GM18873 (cell line): ENCODE results near the gene ALAS1.
"Not testable (repeated sequence)": the region's sequence is repeated elsewhere in the genome, so short reads cannot be mapped to it uniquely, and the experiment has no call there.

Experiments used
- ATAC-seq: cut with Tn5 transposase; IDR thresholded peaks from one replicate; pipeline ENCODE4 v1.9.1; 2021; ENCODE audit warnings: mild to moderate bottlenecking, moderate library complexity, moderate number of reproducible peaks; ENCODE audit not compliant: unreplicated experiment, low FRiP score

The ALAS1 gene

GRCh38 chr3:52197842-52198625, at the start of gene ALAS1:
Gene ALAS1 (plus strand): TSS chr3:52198160. CDS start chr3:52199242, 1,082 bp downstream.
- peak; percentile 66 for ATAC-seq

DNA sequence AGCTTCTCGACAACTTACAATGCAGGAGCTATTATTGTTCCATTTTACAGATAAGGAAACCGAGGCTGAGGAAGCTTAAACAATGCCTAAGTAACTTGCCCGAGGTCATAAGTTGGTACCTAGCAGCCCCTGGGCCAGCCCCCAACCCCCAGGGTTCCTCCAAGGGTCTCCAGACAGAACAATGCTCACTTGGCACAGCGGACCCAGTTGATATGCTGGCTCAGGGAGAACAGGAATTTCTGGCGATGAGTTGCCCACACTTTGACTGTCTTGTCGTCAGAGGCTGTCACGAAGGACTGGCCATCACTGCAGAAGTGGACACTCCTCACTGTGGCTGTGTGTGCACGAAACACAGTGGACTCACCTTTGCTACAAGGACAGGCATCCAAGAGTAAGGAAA, 48.9 kb upstream of the ALAS1 start:
- no peak for ATAC-seq

DNA sequence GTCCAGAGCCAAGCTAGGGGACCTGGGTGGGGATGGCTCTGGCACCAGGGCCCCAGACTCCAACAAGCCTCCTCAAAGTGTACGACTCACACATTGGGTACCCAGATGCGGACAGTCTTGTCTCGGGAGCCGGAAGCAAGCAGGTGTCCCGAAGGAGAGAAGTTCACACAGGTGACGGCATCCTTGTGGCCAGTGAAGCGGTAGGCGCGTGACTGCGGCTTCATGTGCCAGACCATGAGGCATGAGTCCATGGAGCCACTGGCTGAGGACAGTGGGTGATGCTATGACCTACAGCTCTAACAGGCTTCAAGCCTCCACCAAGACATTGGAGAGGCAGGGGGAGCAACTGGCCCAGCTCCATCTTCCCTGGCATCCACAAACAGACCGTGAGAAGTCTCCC, 48.2 kb upstream of the ALAS1 start:
- ATAC-seq, result no peak

GRCh38 chr3:52150357-52150756, 47.6 kb upstream of the ALAS1 start:
- ATAC-seq, result no peak

DNA sequence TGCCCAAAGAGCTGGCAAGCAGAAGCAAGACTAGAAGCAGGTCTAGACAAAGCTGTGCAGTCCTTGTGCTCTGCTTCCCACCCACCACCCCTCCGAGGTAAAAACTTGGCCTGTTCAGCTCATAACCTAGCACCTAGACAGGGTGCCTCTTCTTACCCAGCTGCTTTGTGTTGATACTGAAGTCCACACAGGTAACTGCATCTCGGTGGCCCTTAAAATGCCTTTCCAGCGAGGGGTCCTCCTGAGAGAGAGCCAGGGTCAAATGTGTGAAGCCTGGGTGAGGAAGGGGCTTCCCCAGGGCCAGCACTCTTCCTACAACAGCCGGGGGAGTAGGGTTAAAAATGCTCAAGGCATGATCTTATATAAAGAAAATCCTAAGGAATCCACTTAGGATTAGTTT, 47.1 kb upstream of the ALAS1 start:
- no peak for ATAC-seq

GRCh38 chr3:52151991-52152390, 46.0 kb upstream of the ALAS1 start:
- not testable (repeated sequence) for ATAC-seq

- no peak for ATAC-seq
Measured at GRCh38 chr3:52153389-52154096, 44.4 kb upstream of the ALAS1 start.

DNA sequence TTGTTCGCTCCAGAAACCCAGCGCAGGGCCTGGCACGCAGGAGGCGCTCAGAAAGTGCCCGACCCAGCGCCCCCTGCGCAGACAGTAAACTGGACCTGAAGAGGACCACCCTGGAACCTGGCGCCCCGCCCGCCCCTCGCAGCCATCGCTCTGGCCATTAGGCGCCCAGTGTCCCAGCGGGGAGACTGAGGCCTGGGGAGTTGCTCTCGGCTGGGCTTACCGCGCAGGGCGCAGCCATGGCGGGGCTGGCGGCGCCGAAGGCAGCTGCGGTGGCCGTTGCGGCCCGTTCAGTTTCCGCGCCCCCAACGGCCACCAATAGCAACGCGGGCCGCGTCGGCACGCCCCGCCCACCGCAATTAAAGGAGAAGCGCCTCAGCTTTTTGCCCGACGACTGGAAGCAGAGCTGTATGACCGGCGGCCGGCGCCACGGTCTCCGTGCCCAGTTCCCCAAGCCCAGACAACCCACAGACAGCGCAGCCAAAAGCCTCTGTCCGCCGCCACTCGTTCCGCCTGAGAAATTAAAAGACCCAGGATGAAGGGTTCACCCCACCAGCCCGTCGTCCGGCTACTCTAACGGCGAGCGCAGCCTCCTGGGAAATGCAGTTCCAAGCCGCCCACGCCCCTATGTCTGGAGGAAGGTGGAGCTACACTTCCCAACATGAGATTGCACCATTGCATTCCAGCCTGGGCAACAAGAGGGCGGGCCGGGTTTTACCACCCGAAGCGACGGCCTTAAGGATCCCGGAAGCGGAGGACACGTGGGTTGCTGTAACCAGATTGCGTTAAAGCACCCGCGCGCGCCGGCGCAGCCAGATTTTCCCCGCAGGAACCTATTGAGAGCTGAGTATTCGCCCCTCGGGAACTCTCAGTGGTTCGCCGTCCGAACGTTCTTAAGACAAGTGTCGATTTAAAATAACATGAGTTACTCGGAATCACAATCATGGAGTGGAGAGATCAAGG, 43.5 kb upstream of the ALAS1 start, which contains the start of gene POC1A:
Gene POC1A, minus strand, starts transcription at position 289 of the 960 bp plus-strand sequence. Its CDS starts 51 bp downstream, at position 238.
- ATAC-seq, result peak; percentile 65

- ATAC-seq, result no peak
Measured at GRCh38 chr3:52155912-52156311, 42.0 kb upstream of the ALAS1 start.

DNA sequence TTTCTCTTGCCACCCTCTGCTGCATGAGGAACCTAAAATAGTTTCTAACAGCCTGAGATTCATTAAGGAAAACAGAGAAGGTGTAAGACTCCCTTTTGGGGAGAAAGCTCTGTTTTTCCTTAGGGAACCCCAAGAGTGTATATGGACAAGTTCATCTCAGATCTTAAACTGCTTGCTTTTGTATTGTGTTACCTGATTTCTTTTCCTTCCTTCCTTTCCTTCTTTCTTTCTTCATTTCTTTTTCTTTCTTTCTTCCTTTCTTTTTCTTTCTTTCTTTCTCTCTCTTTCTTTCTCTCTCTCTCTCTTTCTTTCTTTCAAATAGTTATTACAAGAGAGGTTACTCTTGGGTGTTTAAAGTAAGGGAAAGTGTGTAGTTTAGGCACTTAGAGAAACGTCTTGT, 38.5 kb upstream of the ALAS1 start:
- ATAC-seq, result no peak

DNA sequence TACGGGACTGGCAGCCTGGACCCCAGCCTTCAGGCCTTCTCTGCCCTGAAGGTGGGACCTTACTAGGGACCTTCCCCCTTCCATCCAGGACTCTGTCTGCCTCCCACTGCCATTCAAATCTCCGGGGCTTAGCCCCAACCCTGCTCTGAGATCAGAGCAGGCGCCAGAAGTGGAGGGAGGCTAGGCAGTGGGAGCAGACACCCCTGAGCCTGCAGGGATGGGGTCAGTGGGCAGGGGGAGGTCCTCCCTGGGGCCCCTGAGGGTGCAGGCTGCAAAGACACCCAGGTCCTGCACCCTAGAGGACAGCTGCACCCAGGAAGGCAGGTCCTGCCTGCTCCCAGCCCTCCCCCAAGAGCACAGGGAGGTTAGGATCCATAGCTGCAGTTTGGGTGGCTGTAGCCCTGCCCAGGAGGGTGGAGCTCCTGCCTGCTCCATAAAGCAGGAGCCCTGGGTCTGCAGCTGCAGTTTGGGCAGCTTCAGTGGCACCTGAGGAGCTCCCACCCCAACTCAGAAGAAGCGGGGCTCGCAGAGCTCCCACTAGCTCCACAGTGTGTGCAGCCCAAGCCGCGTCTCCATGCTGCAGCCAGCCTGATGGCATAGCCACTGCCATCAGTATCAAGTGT, 35.6 kb upstream of the ALAS1 start:
- ATAC-seq, result no peak

GRCh38 chr3:52167240-52167639, 30.7 kb upstream of the ALAS1 start:
- ATAC-seq, result no peak

GRCh38 chr3:52170217-52170616, 27.7 kb upstream of the ALAS1 start:
- not testable (repeated sequence) for ATAC-seq

- no peak for ATAC-seq
Measured at GRCh38 chr3:52171514-52172261, 26.3 kb upstream of the ALAS1 start.

- no peak for ATAC-seq
Measured at GRCh38 chr3:52172262-52172757, 25.6 kb upstream of the ALAS1 start.

DNA sequence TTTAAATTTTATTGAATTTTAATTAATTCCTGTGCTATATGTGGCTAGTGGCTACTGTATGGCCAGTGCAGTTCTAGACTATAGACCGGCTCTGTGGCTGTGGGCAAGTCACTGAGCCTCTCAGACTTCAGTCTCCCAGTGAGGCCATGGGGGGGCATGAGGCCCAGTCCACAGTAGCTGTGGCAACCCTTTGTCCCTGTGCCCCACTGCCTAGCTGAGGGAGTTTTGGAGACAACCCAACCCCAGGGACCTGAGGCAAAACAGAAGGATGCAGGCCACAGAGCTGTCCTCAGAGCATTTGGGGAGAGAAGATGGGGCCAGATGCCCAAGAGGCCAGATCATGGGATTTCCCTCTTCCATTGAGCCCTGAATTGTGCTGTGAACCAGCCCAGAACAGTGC, 24.9 kb upstream of the ALAS1 start:
- ATAC-seq, result no peak

GRCh38 chr3:52174896-52175295, 23.1 kb upstream of the ALAS1 start:
- ATAC-seq, result no peak

GRCh38 chr3:52175416-52176179, 22.4 kb upstream of the ALAS1 start:
- ATAC-seq, result no peak
